Measurements from ENCODE around the gene OTUB1. TPM values are rescaled to one million over a fixed set of nuclear protein-coding genes. Genes with fewer than 3 reads are reported as not detected.

OTUB1 gene
- total RNA-seq, 1 donor from 2014 or later, result 71.0 TPM

DNA sequence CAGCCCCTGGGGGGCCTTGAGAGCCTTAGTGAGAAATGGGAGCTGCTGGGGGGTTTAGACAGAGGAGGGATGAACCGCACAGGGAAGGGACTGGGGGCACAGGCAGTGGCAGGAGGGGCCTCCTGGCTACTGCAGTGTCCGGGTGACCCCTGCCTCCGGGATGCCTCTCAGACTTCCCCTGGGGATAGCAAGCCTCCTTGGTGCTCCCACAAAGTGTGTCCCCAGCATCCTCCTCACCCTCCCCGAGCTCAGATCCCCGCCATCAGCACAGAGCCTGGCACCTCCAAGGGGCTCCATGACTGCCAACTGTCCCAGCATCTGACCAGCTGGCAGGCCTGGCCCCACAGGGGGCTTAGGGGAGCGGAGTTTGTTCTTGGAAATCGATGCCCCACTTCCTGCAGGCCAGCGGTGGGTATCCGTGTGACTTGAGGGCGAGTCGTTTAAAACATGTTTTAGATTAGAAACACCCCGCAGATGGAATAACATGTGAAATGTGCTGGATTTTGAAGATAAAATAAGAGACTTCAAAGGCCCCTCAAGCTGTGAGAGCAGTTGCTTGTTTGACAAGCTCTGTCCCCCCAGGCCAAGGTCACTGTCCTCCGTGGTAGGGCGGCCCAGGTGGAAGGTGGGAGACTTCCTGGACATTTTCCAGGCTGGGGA, 36.0 kb downstream of the OTUB1 start:
- no peak for DNase-seq (ENCODE audit: low read depth)

DNA sequence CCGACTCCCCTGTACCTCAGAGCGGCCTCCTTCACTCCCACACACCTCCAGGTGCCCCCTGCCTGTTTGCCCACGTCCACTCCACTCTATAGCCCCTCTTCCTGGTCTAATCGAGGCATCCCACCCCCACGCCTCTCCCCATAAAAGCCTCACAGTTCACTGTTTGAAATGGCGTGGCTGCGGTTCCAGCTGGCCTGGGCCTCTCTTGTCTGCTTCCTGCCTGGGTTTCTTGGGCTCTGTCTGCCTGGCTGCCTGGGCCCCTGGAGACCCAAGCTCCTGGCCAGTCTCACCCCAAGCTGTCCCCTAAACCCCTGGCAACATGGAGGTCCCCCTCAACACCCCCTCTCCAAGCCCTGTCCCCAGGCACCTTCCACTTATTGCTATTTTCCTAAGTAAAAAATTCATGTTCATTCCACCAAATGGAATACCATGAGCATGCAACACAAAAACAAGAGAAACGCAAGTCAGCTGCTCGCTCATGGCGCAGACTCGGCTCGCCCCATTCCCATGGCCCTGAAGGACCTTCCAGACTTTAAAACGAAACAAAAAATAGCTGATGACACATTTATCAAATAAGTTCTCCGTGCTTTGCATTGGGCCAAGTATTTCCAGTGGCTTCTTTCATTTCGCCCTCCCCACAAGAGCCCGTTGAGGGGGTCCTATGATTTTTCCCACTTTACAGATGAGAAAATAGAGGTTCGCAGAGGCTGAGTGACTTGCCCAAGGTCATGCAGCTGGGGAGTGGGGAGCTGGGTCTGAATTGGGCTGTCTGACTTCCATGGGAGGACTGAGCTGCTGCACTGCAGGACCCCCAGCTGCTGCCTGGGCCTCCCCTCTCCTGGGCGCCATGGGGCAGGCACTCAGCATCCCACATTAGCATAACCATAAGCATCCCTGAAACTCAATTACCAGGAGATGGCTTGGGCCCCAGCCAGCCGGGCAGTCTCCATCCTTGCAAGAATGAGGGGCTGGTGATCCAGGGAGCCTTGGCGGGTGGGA, 37.8 kb downstream of the OTUB1 start:
- no peak for DNase-seq (ENCODE audit: low read depth)

DNA sequence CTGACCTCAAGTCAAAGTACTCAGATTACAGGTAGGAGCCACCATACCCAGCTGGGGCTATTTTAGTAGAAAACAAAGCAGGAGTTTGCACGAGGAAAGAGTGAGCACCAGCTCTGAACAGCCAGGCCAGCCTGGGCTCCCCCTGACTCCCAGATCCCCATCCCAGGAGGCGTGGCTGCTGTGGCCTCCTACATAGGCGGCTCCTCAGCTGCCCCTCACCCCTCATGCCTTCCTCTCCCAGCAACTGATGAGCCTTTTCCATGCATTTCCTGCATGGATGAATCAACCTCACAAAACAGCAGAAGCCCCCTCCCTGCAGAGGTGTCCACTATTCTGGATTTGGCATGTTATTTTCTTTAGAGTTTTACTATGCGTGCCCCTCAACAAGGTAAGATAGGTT, 39.0 kb downstream of the OTUB1 start:
- no peak for DNase-seq (ENCODE audit: low read depth)

DNA sequence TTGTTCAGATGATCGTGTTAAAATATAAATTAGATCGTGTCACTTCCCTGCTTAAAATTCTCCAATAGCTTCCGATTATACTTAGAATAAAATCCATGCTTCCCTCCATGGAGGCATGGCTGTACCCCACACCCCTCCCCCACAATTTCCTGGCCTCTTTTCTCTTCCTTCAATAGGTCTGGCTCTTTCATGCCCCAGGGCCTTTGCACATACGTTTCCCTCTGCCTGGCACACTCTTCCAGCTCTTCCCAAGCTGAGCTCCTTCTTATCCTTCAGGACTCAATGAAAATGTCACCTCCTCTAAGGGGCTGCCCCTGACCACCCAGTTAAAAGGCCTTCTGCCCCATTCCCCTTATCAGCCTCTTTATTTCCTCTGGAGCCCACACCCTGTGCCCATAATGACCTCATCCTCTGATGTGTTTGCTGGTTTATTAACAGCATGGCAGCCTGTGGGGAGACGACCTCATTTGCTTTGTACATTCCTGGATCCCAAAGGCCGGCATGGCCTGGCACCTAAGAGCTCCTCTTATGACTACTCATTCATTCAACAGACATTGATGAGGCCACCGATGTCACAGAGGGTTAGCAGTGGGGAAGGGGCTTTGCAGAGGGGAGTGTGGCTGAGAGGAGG, 40.5 kb downstream of the OTUB1 start:
- no peak for DNase-seq (ENCODE audit: low read depth)

DNA sequence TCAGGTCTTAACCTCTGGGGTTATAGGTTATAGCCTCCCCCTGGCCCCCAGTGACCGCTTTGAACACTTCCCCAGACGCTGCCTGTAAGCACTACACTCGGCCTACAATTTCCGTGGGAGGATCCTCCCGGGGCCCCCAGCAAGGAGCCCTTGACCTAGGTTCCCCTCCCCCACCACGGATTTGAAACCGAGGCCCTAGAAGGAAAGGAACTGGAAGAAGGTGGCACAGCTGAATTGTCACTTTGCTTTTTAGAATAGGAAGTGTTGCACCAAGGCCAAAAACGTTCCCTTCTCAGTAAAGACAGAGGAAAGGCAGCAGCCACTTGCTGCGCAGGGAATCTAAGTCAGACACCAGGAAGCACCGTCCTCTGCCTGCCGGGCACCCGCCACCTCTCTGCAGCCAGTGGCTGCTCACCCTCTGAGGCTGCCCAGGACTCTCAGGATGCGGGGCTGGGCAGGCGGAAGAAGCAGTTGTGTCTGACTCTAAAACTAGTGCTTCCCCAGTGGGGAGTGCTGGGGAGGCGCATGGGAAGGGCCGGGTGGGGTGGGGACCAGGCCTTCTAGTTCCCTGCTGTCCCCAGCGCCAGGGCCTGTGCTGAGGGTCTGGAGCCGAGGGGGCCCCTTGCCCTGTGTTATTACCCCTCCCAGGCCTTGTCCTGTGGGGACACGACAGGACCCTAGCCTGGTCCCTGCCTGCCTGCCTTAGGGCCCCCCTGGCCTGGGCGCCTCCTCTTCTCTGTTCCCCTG, 41.6 kb downstream of the OTUB1 start:
- DNase-seq (ENCODE audit: low read depth), result no peak

DNA sequence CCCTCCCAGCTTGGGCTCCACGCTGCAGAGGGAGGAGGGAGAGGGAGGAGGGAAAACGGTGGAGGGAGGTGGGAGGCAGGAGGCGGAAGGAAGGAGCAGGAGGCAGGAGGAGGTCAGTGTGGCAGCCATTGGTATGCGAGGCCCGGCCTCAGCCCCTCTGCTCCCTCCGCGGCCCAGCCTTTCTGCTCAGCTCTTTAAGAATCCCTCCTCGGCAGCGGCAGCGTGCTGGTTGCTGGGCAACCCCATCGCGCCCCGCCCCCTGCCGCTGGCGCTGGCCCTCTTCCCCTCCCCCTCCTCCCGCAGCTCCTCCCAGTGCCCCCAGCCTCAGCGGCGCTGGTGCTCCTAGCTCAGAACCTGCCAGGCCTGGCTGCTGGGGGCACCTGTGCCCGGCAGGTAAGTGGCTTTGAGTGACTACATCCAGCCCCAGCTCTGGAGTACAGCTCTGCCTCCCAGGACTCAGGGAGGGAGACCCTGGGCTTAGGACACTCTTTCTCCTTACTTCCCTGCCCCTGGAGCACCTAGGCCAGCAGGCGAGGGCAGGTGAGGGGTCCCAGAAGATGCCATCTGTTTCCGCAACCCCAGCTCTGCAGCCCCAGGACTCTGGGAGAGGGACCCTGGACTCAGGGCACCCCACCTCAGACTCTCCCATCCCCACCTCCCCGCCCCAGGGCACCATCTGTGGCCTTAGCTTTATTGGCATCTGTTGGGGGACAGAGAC, 42.3 kb downstream of the OTUB1 start:
- DNase-seq (ENCODE audit: low read depth), result no peak

DNA sequence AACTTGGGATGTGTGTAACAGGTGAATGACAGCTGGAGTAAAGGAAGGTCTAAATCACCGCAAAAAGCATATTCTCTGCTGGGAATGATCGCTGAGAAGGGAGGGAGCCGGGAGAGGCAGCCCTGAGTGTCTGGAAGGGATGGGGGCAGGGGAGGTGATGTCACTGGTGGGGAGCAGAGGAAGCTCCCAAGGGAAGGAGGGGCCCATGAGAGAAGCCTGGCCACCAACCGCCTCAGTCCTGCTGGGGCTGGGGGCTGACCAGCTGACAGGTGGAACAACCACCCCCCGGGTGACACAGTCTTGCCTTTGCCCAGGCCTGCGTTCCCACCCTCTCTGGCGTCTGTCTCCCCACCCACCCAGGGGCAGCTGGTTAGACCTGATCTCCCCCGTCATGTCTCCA, 43.5 kb downstream of the OTUB1 start:
- no peak for DNase-seq (ENCODE audit: low read depth)

DNA sequence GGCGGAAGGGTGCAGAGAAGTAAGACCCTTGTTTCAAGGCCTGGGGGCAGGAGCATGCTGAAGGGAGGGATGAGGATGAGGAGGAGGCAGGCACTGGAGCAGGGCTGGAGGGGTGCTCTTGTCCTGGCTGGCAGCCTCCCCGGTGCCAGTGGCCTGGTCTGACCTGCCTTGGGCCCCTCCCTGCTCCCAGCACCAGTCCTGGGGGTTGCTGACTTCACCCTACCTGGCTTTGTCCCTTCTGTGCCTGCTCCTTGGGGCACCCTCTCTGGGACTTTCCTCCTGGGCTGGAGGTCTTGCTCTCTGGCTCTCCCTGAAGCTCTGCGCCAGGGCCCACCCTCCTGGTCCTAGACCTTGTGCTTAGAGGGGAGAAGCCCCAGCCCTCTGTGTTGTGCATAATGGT, 44.8 kb downstream of the OTUB1 start:
- DNase-seq (ENCODE audit: low read depth), result no peak

DNA sequence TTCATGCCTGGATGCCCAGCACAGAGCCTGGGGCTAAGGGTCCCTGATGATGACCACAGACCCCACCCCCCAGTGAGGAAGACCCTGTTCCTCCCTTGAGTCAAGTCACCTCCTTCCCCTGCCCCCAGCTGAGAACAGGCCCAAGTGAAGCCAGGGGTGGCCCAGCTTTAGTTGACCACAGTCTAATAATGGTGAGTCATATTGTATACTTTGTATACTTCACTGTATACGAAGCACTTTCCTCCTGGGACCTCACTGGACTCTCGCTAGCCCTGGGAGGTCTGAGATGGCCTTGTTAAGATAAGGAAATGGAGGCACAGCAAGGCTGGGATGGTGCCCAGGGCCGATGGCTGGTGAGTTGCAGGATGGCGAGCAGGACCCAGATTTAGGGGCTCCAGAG, 45.8 kb downstream of the OTUB1 start:
- DNase-seq (ENCODE audit: low read depth), result no peak

DNA sequence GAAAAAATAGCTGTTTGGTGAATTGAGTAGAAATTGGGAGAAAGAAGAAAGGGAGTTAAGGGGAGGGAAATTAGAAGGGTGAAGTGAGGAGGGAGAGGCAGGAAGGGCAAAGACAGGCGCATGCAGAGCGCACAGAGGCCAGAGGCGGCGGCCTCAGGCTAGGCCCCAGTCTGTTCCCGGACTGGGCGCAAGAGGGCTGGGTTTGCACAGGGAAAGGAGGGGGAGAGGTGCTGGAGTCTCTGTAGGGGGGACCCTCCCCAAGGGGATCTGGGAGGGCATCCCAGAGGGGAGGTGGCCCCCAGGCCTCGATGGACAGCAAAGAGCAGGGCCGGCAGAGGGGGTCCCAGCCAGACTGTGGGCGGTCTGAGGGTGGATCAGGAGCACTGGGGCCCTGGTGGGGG, 48.2 kb downstream of the OTUB1 start:
- DNase-seq (ENCODE audit: low read depth), result no peak

DNA sequence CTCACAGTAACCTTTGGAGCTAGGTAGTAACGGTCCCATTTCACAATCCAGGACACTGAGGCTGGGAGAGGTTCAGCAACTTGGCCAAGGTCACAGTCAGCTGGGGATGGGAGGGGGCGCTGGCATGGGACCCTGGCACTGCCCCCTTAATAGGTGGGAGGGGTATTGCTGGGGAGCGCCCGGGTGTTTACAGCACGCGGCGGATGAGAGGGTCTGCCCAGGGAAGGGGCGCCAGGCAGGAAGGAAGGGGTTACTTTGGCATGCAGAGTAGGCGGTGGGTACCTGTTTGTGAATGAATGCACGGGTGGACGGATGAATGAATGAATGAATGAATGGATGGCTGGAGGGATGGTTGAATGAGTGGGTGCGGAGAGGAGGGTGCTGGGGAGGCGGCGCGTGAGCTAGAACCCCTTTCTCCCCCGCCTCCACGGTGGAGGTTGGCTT, 48.9 kb downstream of the OTUB1 start:
- DNase-seq (ENCODE audit: low read depth), result no peak

DNA sequence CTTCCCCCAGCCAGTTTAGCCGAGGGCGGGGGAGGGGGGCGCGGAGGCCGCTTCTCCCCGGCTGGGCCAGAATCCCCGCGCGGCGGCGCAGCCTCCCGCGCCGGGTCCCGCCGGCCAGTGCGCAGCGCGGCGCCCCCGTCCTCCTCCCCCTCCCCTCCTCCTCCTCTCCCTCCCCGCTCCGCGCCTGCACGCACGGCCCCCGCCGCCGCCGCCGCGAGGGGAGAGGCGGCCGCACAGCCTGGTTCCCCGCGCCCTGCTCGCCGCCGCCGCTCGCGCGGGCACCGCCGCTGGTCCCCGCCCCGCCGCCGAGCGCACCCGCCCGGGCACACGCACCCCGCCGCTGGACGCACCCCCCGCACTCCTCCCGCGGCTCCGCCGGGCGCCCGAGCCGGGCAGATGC, 49.3 kb downstream of the OTUB1 start, which contains the start of gene FLRT1:
Gene FLRT1, plus strand, starts transcription at position 356 of the 400 bp plus-strand sequence. CDS start 80,337 bp downstream, outside the sequence.
- DNase-seq (ENCODE audit: low read depth), result no peak

DNA sequence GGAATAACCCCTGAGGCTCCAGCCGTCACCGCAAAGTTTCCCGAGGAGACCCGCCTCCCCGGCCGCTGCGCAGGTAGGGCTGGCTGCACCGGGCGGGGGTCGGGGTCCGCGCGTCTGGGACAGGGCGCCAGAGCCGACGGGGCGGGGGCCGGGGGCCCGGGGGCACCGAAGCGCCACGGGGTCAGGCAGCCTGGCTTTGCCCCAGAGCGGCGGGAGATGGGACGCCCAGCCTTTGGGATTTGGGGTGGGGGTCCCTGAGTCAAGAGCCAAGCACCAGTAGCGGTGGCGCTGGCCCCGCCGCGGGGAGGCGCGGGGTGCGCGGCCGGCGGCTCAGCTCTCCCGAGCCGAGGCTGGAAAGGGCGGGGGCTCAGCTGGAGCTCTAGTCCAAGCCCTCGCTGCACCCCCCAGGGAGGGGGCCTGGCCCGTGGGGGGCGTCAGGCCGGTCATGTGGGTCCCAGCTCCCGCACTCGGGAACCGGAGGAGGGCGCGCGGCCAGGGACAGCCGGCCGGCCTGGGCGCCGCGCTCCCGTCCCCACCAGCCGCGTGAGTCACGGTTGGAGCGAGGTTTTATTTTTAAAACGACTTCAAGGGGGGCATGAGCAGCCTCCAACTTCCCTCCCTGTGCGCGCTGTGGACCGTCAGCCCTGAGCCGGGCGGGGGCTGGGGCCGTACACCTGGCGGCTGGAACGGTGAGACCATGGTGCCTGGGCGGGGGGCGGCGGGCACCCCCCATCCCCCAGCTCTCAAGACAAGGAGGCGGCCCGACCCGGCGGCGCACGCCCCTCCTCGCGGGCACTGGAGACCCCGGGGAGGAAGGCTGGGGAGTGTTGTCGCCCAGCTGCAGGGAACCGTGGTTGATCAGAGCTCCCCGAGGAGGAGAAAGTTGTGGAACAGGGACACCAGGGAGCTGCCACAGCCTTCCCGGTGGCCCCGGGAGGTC, 50.1 kb downstream of the OTUB1 start:
- no peak for DNase-seq (ENCODE audit: low read depth)

DNA sequence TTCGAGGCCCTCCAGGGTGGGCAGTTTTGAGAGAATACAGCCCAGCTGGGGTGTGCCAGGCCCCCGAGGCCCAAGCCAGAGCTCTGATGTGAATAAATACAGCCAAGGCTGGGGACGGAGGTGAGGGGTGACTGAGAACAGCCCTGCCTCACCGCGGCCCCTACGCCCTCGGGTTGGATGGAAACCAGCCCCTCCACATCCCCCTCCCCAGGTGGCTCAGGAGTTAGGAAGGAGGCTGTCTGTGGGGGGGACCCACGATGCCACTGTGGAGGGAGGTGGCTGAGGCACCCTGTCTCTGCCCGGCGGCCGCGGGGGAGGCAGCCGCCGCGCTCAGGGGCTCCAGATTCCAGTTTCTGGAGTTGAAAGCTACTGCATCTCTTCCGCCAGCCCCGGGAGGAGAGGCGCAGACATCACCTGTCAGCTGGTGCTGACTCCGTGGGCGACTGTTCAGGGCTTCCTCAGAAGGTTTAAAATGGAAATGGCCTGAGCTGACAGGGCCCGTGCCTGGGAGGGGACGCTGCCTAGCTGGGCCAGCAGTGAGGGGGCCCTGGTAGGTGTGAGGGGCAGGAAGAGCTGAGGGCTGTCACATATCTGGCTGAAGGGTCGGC, 50.9 kb downstream of the OTUB1 start:
- no peak for DNase-seq (ENCODE audit: low read depth)

DNA sequence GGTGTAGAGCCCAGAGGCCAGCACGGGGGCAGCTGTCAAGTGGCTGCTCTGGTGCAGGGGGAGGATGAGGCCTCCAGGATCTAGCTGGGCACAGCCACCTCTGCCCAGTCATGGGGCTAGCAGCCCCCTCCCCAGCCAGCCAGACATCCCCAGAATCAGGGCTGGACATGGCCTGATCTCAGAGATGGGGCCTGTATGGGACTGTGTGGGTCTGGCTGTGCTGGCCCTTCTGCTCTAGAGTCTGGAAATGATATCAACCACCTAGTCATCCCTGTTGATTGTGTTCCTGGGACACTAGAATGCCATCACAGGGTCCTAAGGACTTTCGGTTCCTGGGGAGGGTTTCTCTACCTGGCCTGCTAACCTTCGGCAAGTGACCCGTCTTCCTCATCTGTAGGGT, 52.3 kb downstream of the OTUB1 start:
- DNase-seq (ENCODE audit: low read depth), result no peak

DNA sequence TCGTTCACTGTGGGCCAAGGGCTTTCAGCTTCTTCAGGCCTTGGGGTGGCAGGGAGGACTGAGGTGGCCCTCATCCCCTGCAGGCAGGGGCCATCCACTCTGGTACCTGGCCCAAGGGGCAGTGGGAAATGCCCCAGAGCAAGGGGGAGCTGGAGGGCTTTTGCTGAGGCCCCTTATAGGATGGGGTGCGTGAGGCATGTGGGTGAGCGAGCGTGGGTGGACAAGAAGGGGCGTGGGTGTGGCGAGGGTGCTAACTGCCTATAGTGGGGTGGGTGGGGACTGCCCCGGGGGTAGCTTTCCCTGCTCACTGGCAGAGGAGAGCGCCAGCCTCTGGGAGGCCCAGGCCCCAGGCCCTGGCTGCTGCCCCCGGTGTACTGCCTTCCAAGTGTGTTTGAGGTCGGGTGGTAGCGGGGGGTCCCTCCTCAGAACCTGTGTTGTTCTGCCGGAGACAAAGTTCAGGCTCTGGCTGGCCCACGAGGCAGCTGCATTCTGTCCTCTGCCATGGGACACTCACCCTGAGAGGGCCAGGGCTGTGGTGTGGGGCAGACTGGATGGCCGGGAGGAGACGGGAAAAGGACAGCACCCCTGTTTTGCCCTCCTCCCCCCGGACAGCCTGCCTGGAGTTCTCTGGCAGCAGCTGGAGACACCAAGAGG, 52.9 kb downstream of the OTUB1 start:
- DNase-seq (ENCODE audit: low read depth), result no peak

DNA sequence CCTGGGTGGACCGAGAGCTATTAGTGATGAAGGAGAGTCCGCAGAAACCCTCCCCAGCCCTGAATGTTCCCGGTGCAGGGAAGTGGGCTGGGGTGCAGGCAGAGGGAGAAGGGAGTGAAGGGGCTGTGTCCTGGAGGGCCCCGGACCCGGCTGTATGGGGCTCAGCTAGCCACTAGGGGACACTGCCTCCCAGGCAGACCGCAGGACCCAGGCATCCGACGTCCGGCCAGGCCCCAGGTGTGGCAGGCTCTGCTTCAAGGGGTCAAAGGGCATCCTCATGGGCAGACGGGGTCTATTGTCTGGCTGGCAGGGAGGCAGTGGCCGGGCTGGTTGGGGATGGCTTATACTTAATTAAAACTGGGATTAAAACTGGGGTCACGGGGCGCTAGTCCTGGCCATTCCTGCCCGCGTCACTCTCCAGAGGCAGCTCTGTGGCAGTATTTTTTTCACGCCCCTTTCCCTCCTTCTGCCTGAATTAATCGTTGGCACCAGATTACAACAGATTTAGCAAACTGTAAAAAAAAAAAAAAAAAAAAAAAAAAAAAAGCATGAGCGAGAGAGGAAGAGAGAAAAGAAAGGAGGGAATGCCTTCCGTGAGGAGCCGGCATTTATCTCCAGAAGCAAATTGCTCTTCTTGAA, 54.6 kb downstream of the OTUB1 start:
- no peak for DNase-seq (ENCODE audit: low read depth)

DNA sequence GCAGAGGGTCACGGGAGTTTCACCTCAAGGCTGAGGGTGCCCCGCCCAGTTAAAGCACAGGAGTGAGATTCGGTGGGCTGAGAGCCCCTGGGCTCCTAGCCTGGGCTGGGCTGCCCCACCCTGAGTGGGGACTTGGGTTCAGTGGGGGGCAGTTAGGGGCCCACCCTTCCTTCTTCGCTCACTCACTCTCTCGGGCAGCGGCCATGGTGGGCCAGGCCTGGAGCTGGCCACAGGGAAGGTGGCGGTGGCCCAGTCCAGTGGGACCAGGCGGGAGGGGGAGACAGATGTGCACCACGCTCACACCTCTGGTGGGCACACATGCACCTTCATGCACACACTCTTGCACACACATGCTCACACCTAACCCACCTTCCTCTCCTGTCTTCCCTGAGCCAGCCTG, 55.6 kb downstream of the OTUB1 start:
- DNase-seq (ENCODE audit: low read depth), result no peak
